ENCODE measurements around the gene SPOCD1. TPM values are rescaled to one million over a fixed set of nuclear protein-coding genes. Genes with fewer than 3 reads are reported as not detected.

Gene SPOCD1
- total RNA-seq, 2 donors from 2014 or later, result 0.45 to 0.59 TPM

- Histone ChIP-seq H3K4me1 (no peaks in the 10 kb centered on the region), H3K9me3 (no peaks in the 10 kb centered on the region), H3K4me3 (no peak overlapping the region), H3K27me3 (no peaks in the 10 kb centered on the region), H3K27ac (no peak overlapping the region), H3K36me3 (no peaks in the 10 kb centered on the region), H3K9ac (ENCODE audit: low read depth in 2 of 2, low read length in 2 of 2) (no peak overlapping the region)
- no peak for TF ChIP-seq CTCF (IDR thresholded peaks at IDR 0.05)
- intact Hi-C loops (cut with DNase I), result no loop called here
- DNase-seq, result no peak
Measured at GRCh38 chr1:31812158-31812829, 3.5 kb downstream of the SPOCD1 start.

GRCh38 chr1:31811605-31812004 lies 4.2 kb downstream of the SPOCD1 start:
- intact Hi-C loops (cut with DNase I), result no loop called here

GRCh38 chr1:31809698-31810097 lies 6.1 kb downstream of the SPOCD1 start:
- H3K4me3 ChIP-seq, result no peak overlapping the region
- TF ChIP-seq CTCF (IDR thresholded peaks at IDR 0.05), result no peak
- intact Hi-C loops (cut with DNase I), result no loop called here
- H3K27ac ChIP-seq, result no peak overlapping the region
- no peaks in the 10 kb centered on the region for H3K4me1 ChIP-seq
- no peaks in the 10 kb centered on the region for H3K36me3 ChIP-seq
- no peaks in the 10 kb centered on the region for H3K9me3 ChIP-seq
- H3K9ac ChIP-seq (ENCODE audit: low read depth in 2 of 2, low read length in 2 of 2), result no peak overlapping the region
- no peak for DNase-seq
- no peaks in the 10 kb centered on the region for H3K27me3 ChIP-seq

More at GRCh38 chr1:31811605-31812004, 4.2 kb downstream of the SPOCD1 start:
- no peaks in the 10 kb centered on the region for H3K27me3 ChIP-seq
- no peak for DNase-seq
- no peaks in the 10 kb centered on the region for H3K36me3 ChIP-seq
- no peak overlapping the region for H3K27ac ChIP-seq
- no peak overlapping the region for H3K9ac ChIP-seq (ENCODE audit: low read depth in 2 of 2, low read length in 2 of 2)
- no peak overlapping the region for H3K4me3 ChIP-seq
- H3K4me1 ChIP-seq, result no peaks in the 10 kb centered on the region
- no peak for TF ChIP-seq CTCF (IDR thresholded peaks at IDR 0.05)
- H3K9me3 ChIP-seq, result no peaks in the 10 kb centered on the region

- no peaks in the 10 kb centered on the region for H3K27me3 ChIP-seq
Measured at GRCh38 chr1:31807273-31808048, 8.4 kb downstream of the SPOCD1 start.

GRCh38 chr1:31805318-31805717 lies 10.5 kb downstream of the SPOCD1 start:
- Histone ChIP-seq H3K4me3 (no peak overlapping the region), H3K4me1 (no peaks in the 10 kb centered on the region), H3K36me3 (no peaks in the 10 kb centered on the region), H3K9me3 (no peaks in the 10 kb centered on the region), H3K27ac (no peak overlapping the region), H3K9ac (ENCODE audit: low read depth in 2 of 2, low read length in 2 of 2) (no peak overlapping the region), H3K27me3 (no peaks in the 10 kb centered on the region)
- intact Hi-C loops (cut with DNase I), result no loop called here
- no peak for TF ChIP-seq CTCF (IDR thresholded peaks at IDR 0.05)
- no peak for DNase-seq

More at GRCh38 chr1:31807273-31808048, 8.4 kb downstream of the SPOCD1 start:
- H3K27ac ChIP-seq, result no peak overlapping the region
- no peak overlapping the region for H3K9ac ChIP-seq (ENCODE audit: low read depth in 2 of 2, low read length in 2 of 2)
- no peak overlapping the region for H3K4me3 ChIP-seq
- DNase-seq, result no peak
- H3K36me3 ChIP-seq, result no peaks in the 10 kb centered on the region
- no peaks in the 10 kb centered on the region for H3K4me1 ChIP-seq
- no peak for TF ChIP-seq CTCF (IDR thresholded peaks at IDR 0.05)
- intact Hi-C loops (cut with DNase I), result no loop called here
- H3K9me3 ChIP-seq, result no peaks in the 10 kb centered on the region

All from colonic mucosa (tissue), 4 donors.